ENCODE measurements around the gene EYA4. TPM values are rescaled to one million over a fixed set of nuclear protein-coding genes. Genes with fewer than 3 reads are reported as not detected.
A peak's percentile ranks its signal among the peaks of the same experiment; 100 is the strongest.

EYA4 gene
- total RNA-seq, 1 donor from 2014 or later = 9.7 TPM

- no peaks in the 10 kb centered on the region for H3K27me3 ChIP-seq (ENCODE audit: control insufficient read depth, insufficient read depth, low read length)
- no peak for FAIRE-seq
- H3K4me3 ChIP-seq (ENCODE audit: low read depth, low read length) = no peak overlapping the region
- H3K36me3 ChIP-seq (ENCODE audit: control insufficient read depth, insufficient read depth, low read length) = no peaks in the 10 kb centered on the region
- TF ChIP-seq CTCF (IDR thresholded peaks at IDR 0.05; ENCODE audit: insufficient read depth, low read length, severe bottlenecking) = no peak
- DNase-seq (ENCODE audit: low read depth) = no peak
Observed at GRCh38 chr6:133404151-133404550, 163.0 kb downstream of the EYA4 start.

GRCh38 chr6:133404728-133405127, 163.6 kb downstream of the EYA4 start:
- H3K4me3 ChIP-seq (ENCODE audit: low read depth, low read length) = no peak overlapping the region
- FAIRE-seq (no peak), DNase-seq (ENCODE audit: low read depth) (no peak)
- H3K36me3 ChIP-seq (ENCODE audit: control insufficient read depth, insufficient read depth, low read length) = no peaks in the 10 kb centered on the region
- no peaks in the 10 kb centered on the region for H3K27me3 ChIP-seq (ENCODE audit: control insufficient read depth, insufficient read depth, low read length)
- no peak for TF ChIP-seq CTCF (IDR thresholded peaks at IDR 0.05; ENCODE audit: insufficient read depth, low read length, severe bottlenecking)

- no peak for TF ChIP-seq CTCF (IDR thresholded peaks at IDR 0.05; ENCODE audit: insufficient read depth, low read length, severe bottlenecking)
- H3K36me3 ChIP-seq (ENCODE audit: control insufficient read depth, insufficient read depth, low read length) = no peaks in the 10 kb centered on the region
- FAIRE-seq = no peak
- no peak for DNase-seq (ENCODE audit: low read depth)
- H3K4me3 ChIP-seq (ENCODE audit: low read depth, low read length) = no peak overlapping the region
- H3K27me3 ChIP-seq (ENCODE audit: control insufficient read depth, insufficient read depth, low read length) = no peaks in the 10 kb centered on the region
Observed at GRCh38 chr6:133407320-133408100, 166.4 kb downstream of the EYA4 start.

- no peak for TF ChIP-seq CTCF (IDR thresholded peaks at IDR 0.05; ENCODE audit: insufficient read depth, low read length, severe bottlenecking)
- no peak overlapping the region for H3K4me3 ChIP-seq (ENCODE audit: low read depth, low read length)
- H3K27me3 ChIP-seq (ENCODE audit: control insufficient read depth, insufficient read depth, low read length) = no peaks in the 10 kb centered on the region
- FAIRE-seq (no peak), DNase-seq (ENCODE audit: low read depth) (no peak)
- no peaks in the 10 kb centered on the region for H3K36me3 ChIP-seq (ENCODE audit: control insufficient read depth, insufficient read depth, low read length)
Observed at GRCh38 chr6:133408132-133408531, 167.0 kb downstream of the EYA4 start.

GRCh38 chr6:133408543-133408942, 167.4 kb downstream of the EYA4 start:
- no peak for FAIRE-seq
- Histone ChIP-seq H3K27me3 (ENCODE audit: control insufficient read depth, insufficient read depth, low read length) (no peaks in the 10 kb centered on the region), H3K36me3 (ENCODE audit: control insufficient read depth, insufficient read depth, low read length) (no peaks in the 10 kb centered on the region), H3K4me3 (ENCODE audit: low read depth, low read length) (no peak overlapping the region)
- no peak for TF ChIP-seq CTCF (IDR thresholded peaks at IDR 0.05; ENCODE audit: insufficient read depth, low read length, severe bottlenecking)
- DNase-seq (ENCODE audit: low read depth) = peak; percentile 44

All from bronchial epithelial cell (primary cell).